HepG2 (cell line): ENCODE measurements around the gene PDXDC1.
"Not testable (repeated sequence)": the region's sequence is repeated elsewhere in the genome, so short reads cannot be mapped to it uniquely, and the experiment has no call there.

Source experiments
- CHD2 ChIP-seq: IDR thresholded peaks from 2 replicates; pipeline ENCODE4 v1.6.1; 2011; ENCODE audit warnings: low read depth, low read length, improper control_type of control experiment
- EZH2 ChIP-seq: conservative IDR thresholded peaks from 2 replicates; pipeline ENCODE4 v1.6.1; 2012; ENCODE audit warnings: mild to moderate bottlenecking, low read depth, low read length, moderate library complexity
- HCFC1 ChIP-seq: fragments of 150-350 bp; IDR thresholded peaks from 2 replicates; pipeline ENCODE4 v1.6.1; 2014; ENCODE audit warnings: low read depth, low read length
- SP140L ChIP-seq: sonication (generic); formaldehyde crosslinking; IDR thresholded peaks from 2 replicates; pipeline ENCODE4 v1.4.0; 2020; ENCODE audit warnings: missing genetic modification reagents, borderline replicate concordance
- TCF7L2 ChIP-seq: IDR thresholded peaks from 2 replicates; pipeline ENCODE4 v1.6.1; 2011; ENCODE audit warnings: mild to moderate bottlenecking, low read depth, low read length, moderate library complexity
- ZNF362 ChIP-seq: sonication (generic); formaldehyde crosslinking; IDR thresholded peaks from 2 replicates; pipeline ENCODE4 v1.4.0; 2020; ENCODE audit warnings: missing genetic modification reagents, mild to moderate bottlenecking, borderline replicate concordance
- TF ChIP-seq, protein P1 (sequence below): sonication (generic); formaldehyde crosslinking; IDR thresholded peaks from 2 replicates; pipeline ENCODE4 v1.8.0; 2022; ENCODE audit warnings: missing genetic modification reagents, mild to moderate bottlenecking, borderline replicate concordance
- TF ChIP-seq, protein P2 (sequence below): sonication (generic); formaldehyde crosslinking; IDR thresholded peaks from 2 replicates; pipeline ENCODE4 v1.5.0; 2020; ENCODE audit warnings: mild to moderate bottlenecking, missing genetic modification reagents, moderate library complexity

- not testable (repeated sequence) for TF ChIP-seq HCFC1; SP140L; ZNF362 (CRISPR knock-in tag); CHD2; TCF7L2; EZH2
- TF ChIP-seq, protein P1, sequence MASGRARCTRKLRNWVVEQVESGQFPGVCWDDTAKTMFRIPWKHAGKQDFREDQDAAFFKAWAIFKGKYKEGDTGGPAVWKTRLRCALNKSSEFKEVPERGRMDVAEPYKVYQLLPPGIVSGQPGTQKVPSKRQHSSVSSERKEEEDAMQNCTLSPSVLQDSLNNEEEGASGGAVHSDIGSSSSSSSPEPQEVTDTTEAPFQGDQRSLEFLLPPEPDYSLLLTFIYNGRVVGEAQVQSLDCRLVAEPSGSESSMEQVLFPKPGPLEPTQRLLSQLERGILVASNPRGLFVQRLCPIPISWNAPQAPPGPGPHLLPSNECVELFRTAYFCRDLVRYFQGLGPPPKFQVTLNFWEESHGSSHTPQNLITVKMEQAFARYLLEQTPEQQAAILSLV = not testable (repeated sequence)
- TF ChIP-seq, protein P2, sequence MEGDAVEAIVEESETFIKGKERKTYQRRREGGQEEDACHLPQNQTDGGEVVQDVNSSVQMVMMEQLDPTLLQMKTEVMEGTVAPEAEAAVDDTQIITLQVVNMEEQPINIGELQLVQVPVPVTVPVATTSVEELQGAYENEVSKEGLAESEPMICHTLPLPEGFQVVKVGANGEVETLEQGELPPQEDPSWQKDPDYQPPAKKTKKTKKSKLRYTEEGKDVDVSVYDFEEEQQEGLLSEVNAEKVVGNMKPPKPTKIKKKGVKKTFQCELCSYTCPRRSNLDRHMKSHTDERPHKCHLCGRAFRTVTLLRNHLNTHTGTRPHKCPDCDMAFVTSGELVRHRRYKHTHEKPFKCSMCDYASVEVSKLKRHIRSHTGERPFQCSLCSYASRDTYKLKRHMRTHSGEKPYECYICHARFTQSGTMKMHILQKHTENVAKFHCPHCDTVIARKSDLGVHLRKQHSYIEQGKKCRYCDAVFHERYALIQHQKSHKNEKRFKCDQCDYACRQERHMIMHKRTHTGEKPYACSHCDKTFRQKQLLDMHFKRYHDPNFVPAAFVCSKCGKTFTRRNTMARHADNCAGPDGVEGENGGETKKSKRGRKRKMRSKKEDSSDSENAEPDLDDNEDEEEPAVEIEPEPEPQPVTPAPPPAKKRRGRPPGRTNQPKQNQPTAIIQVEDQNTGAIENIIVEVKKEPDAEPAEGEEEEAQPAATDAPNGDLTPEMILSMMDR (CRISPR knock-in tag) = not testable (repeated sequence)
Observed at GRCh38 chr16:15179909-15180308, 205.1 kb downstream of the PDXDC1 start.
